Hematopoietic multipotent progenitor cell treated with erythropoietin and hydrocortisone succinate and interleukin-3 and kit ligand, for 17 days (in vitro differentiated cells): ENCODE data around the gene SCAF1.

ENCODE experiments used
- DNase-seq: peaks from one replicate; pipeline ENCODE4 v3.0.0-alpha.2; 2015; ENCODE audit warnings: low spot score

The SCAF1 gene

DNA sequence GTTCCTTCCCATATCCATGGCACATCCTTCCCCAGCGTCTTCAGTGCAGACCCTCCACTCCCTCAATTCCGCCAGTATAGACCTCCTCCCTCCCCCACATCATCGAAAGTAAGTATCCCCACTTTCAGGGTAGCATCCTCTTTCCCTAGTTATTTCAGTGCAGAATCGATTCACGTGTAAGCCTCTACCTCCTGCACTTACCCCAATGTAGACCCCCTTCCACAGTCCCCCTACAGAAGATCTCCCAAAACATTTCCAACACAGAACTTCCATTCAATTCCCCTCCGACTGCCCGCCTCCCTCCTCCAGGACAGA is 23.0 kb downstream of the SCAF1 start:
- DNase-seq = no peak

DNA sequence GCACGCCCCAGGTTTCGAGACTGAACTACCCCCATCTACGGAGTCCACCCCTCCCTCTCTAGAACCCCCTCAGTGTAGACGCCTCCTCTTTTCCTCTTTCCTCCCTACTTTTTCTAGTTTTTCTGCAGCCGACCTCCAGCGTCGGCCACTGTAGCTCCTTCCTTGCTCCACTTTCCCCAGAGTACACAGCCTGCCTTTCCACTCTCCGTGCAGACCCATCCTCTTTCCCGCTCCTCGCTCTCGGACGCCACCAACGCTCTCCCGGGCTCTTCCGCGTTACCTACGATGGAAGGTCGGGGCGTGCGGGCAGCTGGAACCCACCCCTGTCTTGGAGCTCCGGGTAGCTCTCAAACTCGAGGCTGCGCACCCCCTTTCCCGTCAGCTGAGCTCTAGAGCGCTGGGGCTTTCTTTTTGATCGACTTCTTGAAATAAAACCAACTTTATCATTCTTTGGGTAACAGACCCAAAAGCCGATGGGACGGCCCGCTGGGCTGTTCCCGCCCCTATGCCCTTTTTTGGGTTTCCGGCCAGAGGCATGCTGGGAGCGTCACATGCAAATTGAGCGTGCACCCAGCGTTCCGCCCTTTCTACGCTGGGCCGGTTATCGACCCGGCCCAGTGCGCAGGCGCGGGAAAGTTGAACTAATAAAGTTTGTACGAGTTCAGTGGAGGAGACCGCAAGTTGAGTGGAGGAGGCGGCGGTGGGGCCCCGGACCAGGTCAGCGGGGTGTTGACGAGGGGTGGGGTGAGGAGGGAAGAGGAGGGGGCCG is 23.5 kb downstream of the SCAF1 start, which contains the start of the genes BCL2L12 and IRF3:
TSS of gene BCL2L12 (plus strand) at position 583 of the 769 bp plus-strand sequence. CDS start 760 bp downstream, outside the sequence.
TSS of gene IRF3 (minus strand) at position 507 of the 769 bp plus-strand sequence. CDS start 1,019 bp downstream, outside the sequence.
- DNase-seq = peak; percentile 99

DNA sequence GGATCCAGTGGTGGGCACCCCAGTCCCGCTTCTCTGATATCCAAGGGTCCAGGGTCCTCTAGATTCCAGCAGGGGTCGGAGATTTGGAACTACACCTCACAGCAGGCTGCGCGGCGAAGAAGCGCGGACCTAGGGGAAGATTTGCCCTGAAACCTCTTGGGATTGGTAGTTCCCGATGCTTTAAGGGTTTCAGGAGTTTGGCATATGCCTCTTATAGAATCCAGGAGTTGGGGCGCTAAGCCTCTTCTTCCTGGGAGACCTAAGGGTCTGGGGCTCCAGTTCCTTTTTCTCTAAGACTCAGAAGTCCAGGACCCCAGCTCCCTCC is 24.1 kb downstream of the SCAF1 start:
- no peak for DNase-seq

- DNase-seq = no peak
Measured at GRCh38 chr19:49667473-49667872, 25.5 kb downstream of the SCAF1 start.

- no peak for DNase-seq
Measured at GRCh38 chr19:49669516-49669915, 27.5 kb downstream of the SCAF1 start.

GRCh38 chr19:49672131-49672919 is 30.3 kb downstream of the SCAF1 start:
- peak; percentile 83 for DNase-seq

DNA sequence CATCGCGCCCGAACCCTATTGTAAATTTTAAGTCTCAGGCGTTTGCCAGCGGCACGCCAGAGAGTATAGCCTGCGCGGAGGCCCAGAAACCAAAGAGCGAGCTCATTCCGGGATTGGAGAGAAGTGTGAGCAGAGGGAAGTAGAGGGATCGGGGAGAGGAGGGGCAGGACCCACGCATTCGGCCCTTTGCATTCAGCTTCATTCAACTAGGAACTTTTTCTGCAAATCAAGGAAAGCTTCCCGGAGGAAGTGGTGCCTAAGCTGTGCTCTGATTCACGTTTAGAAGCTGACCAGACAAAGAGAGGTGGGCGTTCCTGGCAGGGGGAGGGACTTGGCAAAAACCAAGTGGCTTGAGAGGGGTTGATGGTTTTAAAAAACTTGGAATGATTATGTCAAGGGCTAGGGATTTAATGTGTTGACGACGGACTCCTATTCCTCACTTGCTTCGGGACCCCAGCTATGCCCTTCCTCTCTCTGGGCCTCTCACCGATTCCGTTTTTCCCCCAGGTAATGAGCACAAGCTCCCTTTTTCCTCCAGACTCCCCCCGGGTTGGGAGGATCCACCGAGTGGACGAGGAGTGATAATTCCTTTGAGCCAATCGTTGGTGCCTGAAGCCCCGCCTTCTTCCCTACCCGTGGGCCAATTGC is 34.3 kb downstream of the SCAF1 start:
- no peak for DNase-seq

DNA sequence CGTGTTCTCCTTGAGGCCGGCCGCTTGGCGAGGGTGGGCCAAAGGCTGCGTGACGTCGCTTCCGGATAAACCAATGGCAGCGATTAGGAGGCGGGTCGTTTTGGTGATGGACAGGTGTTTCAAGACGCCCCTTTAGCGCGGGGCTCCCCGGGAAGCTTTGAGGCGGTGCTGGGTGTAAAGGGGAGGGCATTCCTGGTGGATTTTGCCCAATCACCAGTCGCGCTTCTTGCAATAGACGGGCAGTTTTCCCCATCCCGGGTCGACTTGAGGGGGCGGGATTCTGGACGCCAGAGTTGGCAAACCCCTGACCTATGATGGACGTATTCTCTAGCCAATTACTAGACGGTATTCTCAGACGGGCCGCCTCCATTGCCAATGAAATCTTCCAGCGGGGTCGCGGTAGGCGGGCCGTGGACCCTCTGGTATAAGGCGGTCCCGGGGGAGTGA is 34.8 kb downstream of the SCAF1 start:
- DNase-seq = peak; percentile 100

GRCh38 chr19:49677231-49677900 is 35.4 kb downstream of the SCAF1 start, which contains the start of gene PRMT1:
Gene PRMT1 (plus strand): TSS chr19:49677271. CDS start chr19:49677281, 10 bp downstream.
- DNase-seq = peak; percentile 60

DNA sequence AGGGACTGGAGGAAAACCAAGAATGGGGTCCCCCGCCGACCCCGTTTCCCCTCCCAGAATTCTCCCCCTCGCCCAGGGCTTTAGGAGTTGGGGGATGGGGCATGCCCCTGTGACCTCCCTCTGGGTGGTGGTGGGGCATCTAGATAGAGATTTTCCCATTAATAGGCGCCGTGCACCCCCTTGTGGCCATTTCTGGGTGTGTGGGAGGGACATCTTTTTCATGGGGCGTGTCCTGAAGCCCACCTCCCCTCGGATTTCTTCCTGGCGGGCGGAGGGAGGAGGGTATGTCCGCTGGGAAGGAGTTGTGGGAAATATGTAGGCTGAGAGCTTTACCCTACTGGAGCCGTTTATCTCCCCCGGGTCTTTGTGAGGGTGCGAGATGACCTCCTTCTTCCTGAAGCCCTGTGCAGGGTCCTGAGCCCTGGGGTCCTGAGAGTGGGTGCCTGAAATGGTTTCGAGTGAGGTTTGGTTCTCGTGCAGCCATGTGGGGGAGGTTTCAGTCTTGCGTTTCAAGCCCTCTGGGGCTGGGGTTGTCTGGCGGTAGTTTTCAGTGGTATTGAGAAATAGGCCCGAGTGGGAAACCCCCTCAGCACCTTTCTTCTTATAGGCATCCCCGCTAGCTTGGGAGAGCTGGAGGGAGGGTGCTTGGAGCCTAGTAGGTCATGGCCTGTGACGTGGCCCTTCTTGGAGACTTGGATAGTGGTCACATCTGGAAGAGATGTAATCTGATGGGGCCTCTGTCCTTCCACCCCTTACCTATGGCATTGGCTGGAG is 36.1 kb downstream of the SCAF1 start:
- peak; percentile 86 for DNase-seq

GRCh38 chr19:49678985-49679770 is 37.2 kb downstream of the SCAF1 start:
- no peak for DNase-seq

DNA sequence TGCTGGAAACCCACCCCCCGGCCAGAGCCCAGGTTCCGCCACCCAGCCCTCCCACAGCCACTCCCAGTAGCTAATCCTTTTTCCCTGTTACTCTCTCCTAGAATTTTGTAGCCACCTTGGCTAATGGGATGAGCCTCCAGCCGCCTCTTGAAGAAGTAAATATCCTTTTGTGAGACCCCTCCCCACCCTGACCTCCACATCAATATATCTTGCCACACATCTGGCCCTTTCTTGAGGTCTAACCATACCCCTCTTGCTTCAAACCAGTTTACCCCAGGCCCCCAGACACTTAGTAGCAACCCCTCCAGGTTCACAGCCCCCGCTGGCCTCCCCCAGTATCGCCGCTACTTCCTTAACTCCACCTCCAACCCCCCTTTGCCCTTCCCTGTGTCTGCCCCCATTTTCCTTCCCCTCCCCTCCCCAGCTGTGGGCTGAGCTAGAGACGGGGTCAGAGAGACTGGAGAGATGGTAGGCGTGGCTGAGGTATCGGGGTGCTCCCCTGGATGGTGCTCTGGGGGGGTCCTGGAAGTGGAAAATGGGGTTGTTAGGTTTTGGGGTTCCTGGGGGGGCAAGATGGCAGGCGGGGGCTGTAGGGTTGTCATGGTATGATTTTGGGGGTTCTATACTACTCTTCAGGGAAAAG is 37.9 kb downstream of the SCAF1 start:
- DNase-seq = no peak

- peak; percentile 91 for DNase-seq
Measured at GRCh38 chr19:49680421-49681351, 38.7 kb downstream of the SCAF1 start.

- DNase-seq = no peak
Measured at GRCh38 chr19:49681830-49682229, 39.8 kb downstream of the SCAF1 start.

DNA sequence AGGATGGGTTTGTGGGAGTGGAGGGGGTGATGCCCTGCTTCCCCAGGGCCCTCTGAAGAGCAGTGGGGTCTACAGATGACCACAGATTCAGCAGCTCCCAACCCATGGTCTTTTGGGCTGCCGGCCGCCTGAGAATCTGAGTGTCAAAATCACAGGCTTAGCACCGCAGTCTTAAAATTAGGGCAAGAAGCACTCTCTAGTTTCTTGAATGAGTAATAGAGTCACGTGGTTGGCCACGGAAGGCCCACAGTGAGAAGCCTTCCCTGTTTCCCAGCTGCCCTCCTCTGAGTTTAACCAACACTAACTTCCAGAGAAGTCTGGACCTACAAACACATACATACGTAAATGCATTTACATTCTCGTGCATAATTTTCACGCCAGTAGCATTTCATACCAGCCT is 40.3 kb downstream of the SCAF1 start:
- DNase-seq = no peak

GRCh38 chr19:49683814-49684250 is 41.8 kb downstream of the SCAF1 start:
- DNase-seq = no peak

- DNase-seq = peak; percentile 20
Measured at GRCh38 chr19:49684251-49684982, 42.4 kb downstream of the SCAF1 start.

GRCh38 chr19:49684983-49685553 is 43.1 kb downstream of the SCAF1 start:
- DNase-seq = no peak
